Common myeloid progenitor, CD34-positive (primary cell): ENCODE results near the gene DHRS12.

ENCODE experiments used
- CTCF ChIA-PET: fragments of 350-600 bp; sonication (Branson Sonifier 250); formaldehyde crosslinking; loops from one replicate; lab custom pipeline; 2021; ENCODE audit warnings: antibody characterized with exemption; lab: Charles Lee
- POLR2A ChIA-PET: fragments of 350-600 bp; sonication (Branson Sonifier 250); formaldehyde crosslinking; loops from one replicate; lab custom pipeline; 2021; ENCODE audit warnings: antibody characterized with exemption; lab: Charles Lee
- DNase-seq, 3 donors: peaks; one replicate each; pipeline versions ENCODE4 v3.0.0 to v3.0.0-alpha.2; 2013
- H3K27ac ChIP-seq, 2 experiments: 1 replicate in 1 of 2; 2 replicates in 1 of 2; pipeline ENCODE4 v1.7.0; 2013; ENCODE audit warnings: inconsistent platforms in 2 of 2, low read length in 2 of 2, mild to moderate bottlenecking in 2 of 2, low read depth in 1 of 2, moderate library complexity in 1 of 2; ENCODE audit not compliant: severe bottlenecking in 2 of 2, insufficient read depth in 1 of 2, poor library complexity in 1 of 2
- H3K27me3 ChIP-seq, 5 experiments: replicated peaks in 2 of 5; 1 replicate in 3 of 5; 2 replicates in 2 of 5; pipeline versions ENCODE4 v1.6.1 to v1.7.0; 2013; ENCODE audit warnings: low read length in 4 of 5, mild to moderate bottlenecking in 2 of 5, moderate library complexity in 2 of 5, inconsistent platforms in 1 of 5; ENCODE audit not compliant: insufficient read depth in 5 of 5, control insufficient read depth in 4 of 5
- H3K36me3 ChIP-seq, 4 experiments: 1 replicate in 2 of 4; 2 replicates in 2 of 4; pipeline versions ENCODE4 v1.6.1 to v1.7.0; 2013; ENCODE audit warnings: low read length in 3 of 4, control low read depth in 1 of 4, mild to moderate bottlenecking in 1 of 4; ENCODE audit not compliant: control insufficient read depth in 4 of 4, insufficient read depth in 4 of 4
- H3K4me1 ChIP-seq, 4 experiments: 1 replicate in 3 of 4; 2 replicates in 1 of 4; pipeline versions ENCODE4 v1.6.1 to v1.7.1; 2013; ENCODE audit warnings: low read length in 3 of 4, mild to moderate bottlenecking in 3 of 4, control low read depth in 1 of 4, inconsistent platforms in 1 of 4, moderate library complexity in 1 of 4; ENCODE audit not compliant: control insufficient read depth in 4 of 4, insufficient read depth in 4 of 4; ENCODE audit errors: control extremely low read depth in 1 of 4
- H3K4me3 ChIP-seq, 7 experiments: 1 replicate in 4 of 7; 2 replicates in 3 of 7; pipeline versions ENCODE4 v1.5.1 to v1.7.0; 2013; ENCODE audit warnings: mild to moderate bottlenecking in 7 of 7, low read length in 6 of 7, moderate library complexity in 6 of 7, inconsistent platforms in 2 of 7, low read depth in 2 of 7, control low read depth in 1 of 7; ENCODE audit not compliant: insufficient read depth in 4 of 7, control insufficient read depth in 1 of 7; ENCODE audit errors: extremely low read depth in 1 of 7
- H3K9me3 ChIP-seq, 5 experiments: 1 replicate in 4 of 5; 2 replicates in 1 of 5; pipeline versions ENCODE4 v1.6.1 to v1.7.1; 2013; ENCODE audit warnings: low read length in 4 of 5, mild to moderate bottlenecking in 2 of 5, inconsistent platforms in 1 of 5, low read depth in 1 of 5, moderate library complexity in 1 of 5; ENCODE audit not compliant: control insufficient read depth in 4 of 5, insufficient read depth in 2 of 5; ENCODE audit errors: control extremely low read depth in 1 of 5
- WGBS: methylation state at CpG from one replicate; pipeline ENCODE4 v1.1.5; 2013; ENCODE audit not compliant: insufficient coverage; 5-methylcytosine and 5-hydroxymethylcytosine counted together

The DHRS12 gene

DNA sequence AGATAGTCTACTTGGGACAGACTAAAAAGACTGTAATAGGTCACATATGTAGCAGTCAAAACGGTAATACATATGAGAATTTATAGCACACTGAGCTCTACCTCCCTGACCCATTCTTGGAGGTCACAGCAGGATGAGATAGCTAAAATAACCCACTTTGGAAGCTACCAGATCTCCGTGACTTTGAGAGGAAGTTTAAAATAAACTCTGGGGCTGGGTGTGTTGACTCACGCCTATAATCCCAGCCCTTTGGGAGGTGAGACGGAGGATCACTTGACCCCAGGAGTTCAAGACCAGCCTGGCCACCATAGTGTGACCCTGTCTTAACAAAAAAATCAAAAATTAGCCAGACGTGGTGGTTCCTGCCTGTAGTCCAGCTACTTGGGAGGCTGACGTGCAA, 45.3 kb downstream of the DHRS12 start:
- POLR2A ChIA-PET: interaction anchor here (0.7 to 1.0 kb wide), 2 partner anchors 14 to 42 kb away, joined by 3 read pairs; no protein-coding TSS in a partner anchor
- CTCF ChIA-PET: interaction anchor here (0.9 to 2.7 kb wide), 8 partner anchors 17 to 322 kb away, joined by 3 to 17 read pairs (median 3); no protein-coding TSS in a partner anchor
- no peak overlapping the region for H3K27ac ChIP-seq
- peaks cover 24 to 80% (median 54%) of the 10 kb centered on the region in 4 experiments for H3K36me3 ChIP-seq
- H3K4me1 ChIP-seq: no peaks in the 10 kb centered on the region
- WGBS: 96% methylated on average over 5 of the region's 6 CpGs
- H3K27me3 ChIP-seq: no peaks in the 10 kb centered on the region
- H3K9me3 ChIP-seq: no peaks in the 10 kb centered on the region
- DNase-seq: no peak
- no peak overlapping the region for H3K4me3 ChIP-seq

DNA sequence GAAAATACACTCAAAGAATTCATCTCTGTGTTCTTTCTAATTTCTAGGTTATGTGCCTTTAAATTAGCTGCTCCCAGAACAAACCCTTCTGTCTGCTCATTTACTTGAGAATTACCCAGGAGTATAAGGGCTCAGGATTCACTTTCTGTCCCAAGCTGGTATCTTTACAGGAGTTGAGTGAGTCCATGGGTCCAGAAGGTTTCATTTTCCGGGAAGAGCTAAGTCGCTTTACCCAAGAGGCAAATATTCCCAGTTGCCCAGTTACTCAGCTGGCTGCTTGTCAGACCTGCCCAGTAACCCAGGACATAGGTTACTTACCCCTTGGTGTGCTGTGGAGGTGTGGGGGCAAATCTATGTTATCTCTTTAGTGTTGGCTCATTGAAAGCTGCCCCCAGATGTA, 47.3 kb downstream of the DHRS12 start:
- POLR2A ChIA-PET: interaction anchor here (0.6 kb wide), 1 partner anchor 60 kb away, joined by 3 read pairs; no protein-coding TSS in a partner anchor
- 100% methylated on average over 2 of the region's 2 CpGs for WGBS
- Histone ChIP-seq H3K36me3 (peaks cover 21 to 89% (median 60%) of the 10 kb centered on the region in 4 experiments), H3K27ac (no peak overlapping the region), H3K9me3 (no peaks in the 10 kb centered on the region), H3K27me3 (no peaks in the 10 kb centered on the region), H3K4me1 (no peaks in the 10 kb centered on the region), H3K4me3 (no peak overlapping the region)
- CTCF ChIA-PET: interaction anchor here (0.9 to 3.5 kb wide), 9 partner anchors 12 to 301 kb away, joined by 3 to 17 read pairs (median 4); no protein-coding TSS in a partner anchor
- no peak for DNase-seq

DNA sequence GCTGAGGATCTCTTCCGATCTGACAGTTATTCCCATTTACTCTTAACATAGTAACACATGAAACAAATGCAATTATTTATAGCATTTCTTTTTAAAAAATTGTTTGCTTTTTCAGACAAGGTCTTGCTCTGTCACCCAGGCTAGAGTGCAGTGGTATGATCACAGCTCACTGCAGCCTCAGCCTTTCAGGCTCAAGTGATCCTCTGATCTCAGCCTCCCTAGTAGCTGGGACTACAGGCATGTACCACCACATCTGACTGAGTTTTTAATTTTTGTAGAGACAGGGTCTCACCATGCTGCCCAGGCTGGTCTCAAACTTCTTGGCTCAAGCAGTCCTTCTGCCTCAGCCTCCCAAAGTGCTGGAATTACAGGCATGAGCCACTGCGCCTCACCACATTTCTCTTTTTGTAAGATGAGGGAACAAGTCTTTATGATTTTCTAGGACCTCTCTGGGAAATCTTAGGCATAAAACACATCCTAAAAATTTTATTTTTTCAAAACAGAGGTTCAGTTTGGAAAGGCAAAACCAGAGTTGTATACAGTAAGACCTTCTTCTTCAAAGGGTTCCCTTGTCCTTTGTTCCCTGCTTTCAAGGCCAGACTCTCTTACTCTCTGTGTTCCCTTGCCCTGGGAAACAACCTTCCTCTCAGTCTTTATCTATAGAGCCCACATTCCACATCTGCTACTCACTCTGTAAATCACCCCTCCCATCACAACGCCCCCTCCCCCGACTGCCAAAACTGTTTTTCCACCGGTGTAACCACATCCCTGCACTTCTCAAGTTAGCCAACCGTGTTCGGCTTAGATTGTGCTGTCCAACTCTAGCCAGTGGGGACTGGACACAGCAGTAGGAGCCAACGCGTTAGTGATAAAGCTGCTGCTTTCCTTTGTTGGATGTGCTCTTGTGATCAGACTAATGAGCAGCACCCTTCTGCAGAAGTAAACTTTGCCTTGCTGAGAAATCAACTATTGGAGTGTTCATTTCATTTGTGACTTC, 56.2 kb downstream of the DHRS12 start:
- Histone ChIP-seq H3K4me1 (no peaks in the 10 kb centered on the region), H3K4me3 (peak overlapping the region in 1 of 7 experiments; percentile 12), H3K27me3 (no peaks in the 10 kb centered on the region), H3K9me3 (peaks cover 3 to 22% (median 10%) of the 10 kb centered on the region in 5 experiments), H3K36me3 (peaks cover 19 to 78% (median 43%) of the 10 kb centered on the region in 4 experiments), H3K27ac (no peak overlapping the region)
- ChIA-PET CTCF (no interaction called here), POLR2A (no interaction called here)
- WGBS: 97% methylated on average over 8 of the region's 9 CpGs
- DNase-seq: peak in 1 of 3 donors; percentile 14

DNA sequence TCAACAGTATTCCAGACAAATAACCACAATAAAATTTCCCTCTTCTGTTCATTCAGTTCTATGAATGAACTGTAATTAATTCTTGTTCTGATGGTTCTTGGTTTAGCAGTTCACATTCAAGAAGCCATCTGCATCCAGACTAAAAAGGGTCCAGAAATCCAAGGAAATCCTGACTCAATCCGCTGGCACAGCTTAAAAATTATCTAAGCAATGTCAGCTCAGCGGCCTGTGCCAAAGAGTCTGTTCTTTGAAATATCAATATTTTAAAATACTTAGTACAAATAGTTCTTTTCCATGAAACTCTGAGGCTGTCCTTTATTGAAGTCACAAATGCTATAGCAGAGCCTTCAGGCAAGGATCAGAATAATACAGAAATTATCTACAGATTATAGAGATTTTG, 57.2 kb downstream of the DHRS12 start:
- no CpG with 5 or more reads among the region's 2 CpGs for whole genome bisulfite sequencing
- Histone ChIP-seq H3K9me3 (peaks cover 3 to 22% (median 10%) of the 10 kb centered on the region in 5 experiments), H3K4me3 (no peak overlapping the region), H3K27ac (no peak overlapping the region), H3K4me1 (no peaks in the 10 kb centered on the region), H3K27me3 (no peaks in the 10 kb centered on the region), H3K36me3 (peaks cover 21 to 77% (median 42%) of the 10 kb centered on the region in 4 experiments)
- no peak for DNase-seq
- ChIA-PET POLR2A (no interaction called here), CTCF (interaction anchor here (0.8 kb wide), 1 partner anchor 177 kb away, joined by 3 read pairs; no protein-coding TSS in a partner anchor)

DNA sequence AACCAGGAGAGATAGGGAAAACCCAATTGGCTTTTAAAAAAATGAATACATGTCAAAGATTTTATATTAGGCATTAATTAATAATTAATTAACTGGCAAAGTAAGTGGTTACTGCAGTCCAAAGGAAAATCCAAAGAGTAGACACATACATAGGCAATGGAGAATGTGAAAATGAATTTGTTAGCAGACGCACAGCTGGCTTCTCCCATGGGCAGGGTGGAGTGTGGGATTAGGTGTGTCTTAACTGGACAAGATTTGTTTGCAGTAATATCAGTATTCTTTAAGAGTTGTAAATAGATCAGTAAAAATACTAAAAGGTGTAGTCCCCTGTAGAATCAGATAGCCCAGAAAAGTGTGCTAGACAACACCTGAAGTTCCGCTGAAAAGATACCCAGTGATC, 58.7 kb downstream of the DHRS12 start:
- POLR2A ChIA-PET: no interaction called here

DNA sequence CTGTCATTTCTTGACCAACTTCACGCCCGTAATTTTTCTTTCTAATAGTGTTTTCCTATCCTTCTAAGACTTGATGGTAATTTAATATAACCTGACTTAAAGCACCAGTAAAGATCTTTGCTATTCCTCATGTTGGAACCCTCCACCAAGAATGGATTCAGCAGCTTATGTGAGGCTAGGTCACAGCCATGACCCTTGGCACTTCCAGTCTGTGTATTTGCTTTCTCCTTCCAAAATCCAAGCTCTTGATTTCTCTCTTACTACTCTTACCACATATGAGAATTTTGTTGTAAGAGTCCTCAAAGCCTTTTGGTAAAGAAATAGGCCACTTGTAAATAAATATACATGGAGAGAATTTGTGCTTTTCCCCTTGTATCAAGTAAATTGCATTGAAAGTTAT, 61.4 kb downstream of the DHRS12 start:
- Histone ChIP-seq H3K36me3 (peaks cover 13 to 74% (median 45%) of the 10 kb centered on the region in 4 experiments), H3K27ac (no peak overlapping the region), H3K9me3 (peaks cover 0 to 10% (median 2%) of the 10 kb centered on the region in 5 experiments), H3K4me3 (no peak overlapping the region), H3K27me3 (no peaks in the 10 kb centered on the region), H3K4me1 (peaks cover 0 to 2% (median 0%) of the 10 kb centered on the region in 4 experiments)
- ChIA-PET POLR2A (no interaction called here), CTCF (interaction anchor here (1.0 to 3.6 kb wide), 4 partner anchors 10 to 308 kb away, joined by 3 to 17 read pairs (median 3); no protein-coding TSS in a partner anchor)
- 100% methylated on average over 1 of the region's 2 CpGs for WGBS
- no peak for DNase-seq

More for the DNA sequence above, 58.7 kb downstream of the DHRS12 start:
- Histone ChIP-seq H3K4me3 (no peak overlapping the region), H3K4me1 (no peaks in the 10 kb centered on the region), H3K27ac (no peak overlapping the region), H3K9me3 (peaks cover 3 to 22% (median 10%) of the 10 kb centered on the region in 5 experiments), H3K36me3 (peaks cover 17 to 80% (median 43%) of the 10 kb centered on the region in 4 experiments), H3K27me3 (no peaks in the 10 kb centered on the region)
- no peak for DNase-seq
- 100% methylated on average over 2 of the region's 2 CpGs for WGBS
- CTCF ChIA-PET: interaction anchor here (0.9 to 1.6 kb wide), 3 partner anchors 12 to 301 kb away, joined by 3 to 5 read pairs (median 4); no protein-coding TSS in a partner anchor
